Heart right ventricle (tissue), 16 donors: ENCODE results near the gene IL1RAPL1. TPM values are rescaled to one million over a fixed set of nuclear protein-coding genes. Genes with fewer than 3 reads are reported as not detected.
A peak's percentile ranks its signal among the peaks of the same experiment; 100 is the strongest.

Experiments
- ATAC-seq, 8 donors: fragments of 200-7000 bp; cut with Tn5 transposase; one replicate each; pipeline ENCODE4 v1.9.1; 2020; ENCODE audit warnings: mild to moderate bottlenecking in 8 of 8, moderate library complexity in 8 of 8, moderate number of reproducible peaks in 1 of 8
- DNase-seq, 2 donors: peaks; one replicate each; pipeline ENCODE4 v3.0.0-alpha.2; 2020
- H3K27ac ChIP-seq, 10 donors: fragments of 200-600 bp; sonication (generic) in 2 of 10; one replicate each; pipeline versions ENCODE4 v1.5.0 to v1.8.0; 2020 to 2022; ENCODE audit warnings: mild to moderate bottlenecking in 3 of 10
- H3K27me3 ChIP-seq, 7 donors: fragments of 200-600 bp; one replicate each; pipeline ENCODE4 v1.8.0; 2021 to 2022; ENCODE audit warnings: mild to moderate bottlenecking in 2 of 7
- H3K36me3 ChIP-seq, 9 donors: fragments of 200-600 bp; sonication (generic) in 1 of 9; one replicate each; pipeline versions ENCODE4 v1.5.0 to v1.8.0; 2020 to 2022; ENCODE audit warnings: mild to moderate bottlenecking in 2 of 9
- H3K4me1 ChIP-seq, 9 donors: fragments of 200-600 bp; sonication (generic) in 1 of 9; one replicate each; pipeline versions ENCODE4 v1.5.0 to v1.8.0; 2020 to 2022; ENCODE audit warnings: mild to moderate bottlenecking in 4 of 9
- H3K4me3 ChIP-seq, 10 donors: fragments of 200-600 bp; sonication (generic) in 2 of 10; one replicate each; pipeline versions ENCODE4 v1.5.0 to v1.8.0; 2020 to 2022; ENCODE audit warnings: mild to moderate bottlenecking in 7 of 10, moderate library complexity in 2 of 10
- H3K9me3 ChIP-seq, 11 donors: fragments of 200-600 bp in 10 of 11; sonication (generic) in 2 of 11; one replicate each; pipeline versions ENCODE4 v1.5.0 to v1.8.0; 2013 to 2022; ENCODE audit warnings: mild to moderate bottlenecking in 2 of 11, control low read depth in 1 of 11, moderate library complexity in 1 of 11
- WGBS, 2 donors: extraction: QIAGEN DNeasy Blood & Tissue Kit; methylation state at CpG; one replicate each; pipeline ENCODE4 v1.1.7; 2013; ENCODE audit warnings: inconsistent platforms in 1 of 2; 5-methylcytosine and 5-hydroxymethylcytosine counted together
- intact Hi-C, 10 donors: fragments of 100-400 bp; cut with DNase I; formaldehyde crosslinking; loops; one replicate each; pipeline versions ENCODE4 v1.11.1 to v1.14.2; 2022
- polyA plus RNA-seq, 2 donors: library from polyadenylated mRNA; stranded (reverse); fragments of 200-250 nt; gene quantifications; one replicate each; pipeline ENCODE4 v1.2.3, GENCODE V29; 2013
- total RNA-seq, 10 donors: library from RNA; stranded (reverse); fragmentation: NEBNext Ultra II Directional in 3 of 10; extraction: Animal tissue kit (Norgen Biotek cat#: 25700) in 3 of 10; gene quantifications; one replicate each; pipeline versions ENCODE4 v1.2.1 to v1.2.4, GENCODE V29; 2021 to 2023
- TF ChIP-seq, protein P1 (sequence below), 9 donors: fragments of 200-600 bp; sonication (generic) in 2 of 9; IDR thresholded peaks; one replicate each; pipeline versions ENCODE4 v1.5.0 to v1.8.0; 2021 to 2022; ENCODE audit warnings: antibody characterized with exemption in 9 of 9, mild to moderate bottlenecking in 5 of 9, moderate library complexity in 1 of 9
- donor health status: Arrhythmogenic right ventricular cardiomyopathy.
- donor health status: ischemic (EF 13 %, LVEDD 7.1; RV severe dilation, severe dysfunction).
- donor health status: healthy with polysubstance abuse.
- donor health status: DM: no; HTN: yes; CAD: no.
- donor health status: DM: no; HTN: no; CAD: no.
- donor health status: ischemic (EF 25% LVEDD 6.9; RV normal size, moderate dysfunction).
- donor health status: ischemic (EF 25% LVEDD 5.7; RV mildly dilated, moderate dysfunction).
- donor health status: healthy.
- donor health status: DM: yes; HTN: yes; CAD: no.
- donor health status: Ischemic cardiomyopathy.
- donor health status: ischemic (EF 35%, LVEDD 5.7; RV mildly dilated, moderate dysfunction).
- donor health status: nonischemic (EF 11% LVEDD 7.7; RV severe dilation, severe dysfunction).
- donor health status: DM: yes; HTN: yes; CAD: no.
- donor health status: PGD.
- donor health status: ischemic (EF 29% LVEDD 5.4; RV normal size, mild dysfunction).
- donor health status: nonischemic (EF 23%, LVEDD 6.1; RV moderate dilation, normal function).

IL1RAPL1 gene
- total and polyA plus RNA-seq, 12 donors, result 0.13 to 6.3 (median 2.8) TPM

DNA sequence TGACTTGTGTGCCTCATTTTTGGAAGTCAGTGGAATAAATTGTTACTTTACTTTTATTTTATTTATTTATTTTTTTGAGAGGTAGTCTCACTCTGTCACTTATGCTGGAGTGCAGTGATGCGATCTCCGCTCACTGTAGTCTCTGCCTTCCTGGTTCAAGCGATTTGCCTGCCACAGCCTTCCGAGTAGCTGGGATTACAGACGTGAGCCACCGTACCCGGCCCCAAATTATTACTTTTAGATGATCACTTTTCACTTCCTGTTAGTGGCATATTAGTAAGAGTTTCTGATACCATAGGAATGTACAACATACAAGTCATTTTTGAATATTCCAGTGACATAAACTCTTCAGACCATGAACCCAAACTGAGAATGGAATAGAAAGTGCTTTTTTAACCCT, 1017.1 kb downstream of the IL1RAPL1 start:
- no peak for DNase-seq
- H3K4me3 ChIP-seq, result no peak overlapping the region
- 88 to 90% methylated on average over 7 of the region's 7 CpGs for WGBS, 2 donors
- no peaks in the 10 kb centered on the region for H3K9me3 ChIP-seq
- H3K4me1 ChIP-seq, result no peaks in the 10 kb centered on the region
- intact Hi-C loops, result no loop called here
- H3K36me3 ChIP-seq, result no peaks in the 10 kb centered on the region
- TF ChIP-seq, protein P1, sequence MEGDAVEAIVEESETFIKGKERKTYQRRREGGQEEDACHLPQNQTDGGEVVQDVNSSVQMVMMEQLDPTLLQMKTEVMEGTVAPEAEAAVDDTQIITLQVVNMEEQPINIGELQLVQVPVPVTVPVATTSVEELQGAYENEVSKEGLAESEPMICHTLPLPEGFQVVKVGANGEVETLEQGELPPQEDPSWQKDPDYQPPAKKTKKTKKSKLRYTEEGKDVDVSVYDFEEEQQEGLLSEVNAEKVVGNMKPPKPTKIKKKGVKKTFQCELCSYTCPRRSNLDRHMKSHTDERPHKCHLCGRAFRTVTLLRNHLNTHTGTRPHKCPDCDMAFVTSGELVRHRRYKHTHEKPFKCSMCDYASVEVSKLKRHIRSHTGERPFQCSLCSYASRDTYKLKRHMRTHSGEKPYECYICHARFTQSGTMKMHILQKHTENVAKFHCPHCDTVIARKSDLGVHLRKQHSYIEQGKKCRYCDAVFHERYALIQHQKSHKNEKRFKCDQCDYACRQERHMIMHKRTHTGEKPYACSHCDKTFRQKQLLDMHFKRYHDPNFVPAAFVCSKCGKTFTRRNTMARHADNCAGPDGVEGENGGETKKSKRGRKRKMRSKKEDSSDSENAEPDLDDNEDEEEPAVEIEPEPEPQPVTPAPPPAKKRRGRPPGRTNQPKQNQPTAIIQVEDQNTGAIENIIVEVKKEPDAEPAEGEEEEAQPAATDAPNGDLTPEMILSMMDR (IDR thresholded peaks at IDR 0.05), result no peak
- no peak for ATAC-seq
- no peaks in the 10 kb centered on the region for H3K27me3 ChIP-seq
- no peak overlapping the region for H3K27ac ChIP-seq

- H3K4me3 ChIP-seq, result no peak overlapping the region
- H3K27ac ChIP-seq, result no peak overlapping the region
- no peaks in the 10 kb centered on the region for H3K36me3 ChIP-seq
- DNase-seq, result no peak
- no peaks in the 10 kb centered on the region for H3K4me1 ChIP-seq
- 45 to 61% methylated on average over 3 of the region's 3 CpGs for WGBS, 2 donors
- no peak for ATAC-seq
- H3K27me3 ChIP-seq, result no peaks in the 10 kb centered on the region
- intact Hi-C loops, result no loop called here
- no peaks in the 10 kb centered on the region for H3K9me3 ChIP-seq
- TF ChIP-seq, protein P1 (IDR thresholded peaks at IDR 0.05), result no peak
These were observed 1030.0 kb downstream of the IL1RAPL1 start for GRCh38 chrX:29617276-29617675.

- H3K27me3 ChIP-seq, result no peaks in the 10 kb centered on the region
- no peak for DNase-seq
- no peak for ATAC-seq
- no peaks in the 10 kb centered on the region for H3K4me1 ChIP-seq
- no peak overlapping the region for H3K27ac ChIP-seq
- no peaks in the 10 kb centered on the region for H3K36me3 ChIP-seq
- intact Hi-C loops, result no loop called here
- H3K9me3 ChIP-seq, result no peaks in the 10 kb centered on the region
- WGBS, 2 donors, result 55 to 56% methylated on average over 4 of the region's 4 CpGs
- TF ChIP-seq, protein P1 (IDR thresholded peaks at IDR 0.05), result peak in 2 of 9 donors; percentile 12 to 16
- H3K4me3 ChIP-seq, result no peak overlapping the region
These were observed 1030.5 kb downstream of the IL1RAPL1 start for GRCh38 chrX:29617725-29618124.

DNA sequence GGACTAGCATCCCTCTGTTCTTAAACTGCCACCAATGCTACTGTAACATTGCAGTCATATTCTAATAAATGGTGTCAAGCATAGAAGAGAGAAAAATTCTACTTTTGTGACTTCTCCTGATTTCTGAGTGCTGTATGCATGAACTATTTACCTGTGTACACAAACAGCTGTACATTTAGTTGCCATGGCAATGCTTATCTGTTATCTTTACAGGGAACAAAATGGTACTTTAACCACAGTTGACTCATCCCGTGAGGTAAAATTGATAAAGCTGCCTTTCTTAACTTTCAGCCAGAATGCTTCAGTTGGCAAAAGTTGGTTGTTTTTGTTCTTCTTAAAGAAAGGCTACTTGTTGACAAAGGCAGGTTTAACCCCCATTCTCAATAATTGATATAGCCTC, 1040.6 kb downstream of the IL1RAPL1 start:
- WGBS, 2 donors, result 61 to 88% methylated on average over 1 of the region's 1 CpG

More for the DNA sequence above, 1040.6 kb downstream of the IL1RAPL1 start:
- TF ChIP-seq, protein P1 (IDR thresholded peaks at IDR 0.05), result no peak
- ATAC-seq, result no peak
- no peak for DNase-seq
- no peak overlapping the region for H3K27ac ChIP-seq
- no peaks in the 10 kb centered on the region for H3K36me3 ChIP-seq
- H3K27me3 ChIP-seq, result no peaks in the 10 kb centered on the region
- H3K4me1 ChIP-seq, result no peaks in the 10 kb centered on the region
- intact Hi-C loops, result no loop called here
- no peak overlapping the region for H3K4me3 ChIP-seq
- no peaks in the 10 kb centered on the region for H3K9me3 ChIP-seq
